NCI-H2196 (cell line): ENCODE data around the gene MUC5B.
A peak's percentile ranks its signal among the peaks of the same experiment; 100 is the strongest.

ENCODE experiments used
- DNase-seq: peaks from one replicate; lab custom pipeline; 2025; ENCODE audit not compliant: unreplicated experiment; lab: John Stamatoyannopoulos, UW

The MUC5B gene

DNA sequence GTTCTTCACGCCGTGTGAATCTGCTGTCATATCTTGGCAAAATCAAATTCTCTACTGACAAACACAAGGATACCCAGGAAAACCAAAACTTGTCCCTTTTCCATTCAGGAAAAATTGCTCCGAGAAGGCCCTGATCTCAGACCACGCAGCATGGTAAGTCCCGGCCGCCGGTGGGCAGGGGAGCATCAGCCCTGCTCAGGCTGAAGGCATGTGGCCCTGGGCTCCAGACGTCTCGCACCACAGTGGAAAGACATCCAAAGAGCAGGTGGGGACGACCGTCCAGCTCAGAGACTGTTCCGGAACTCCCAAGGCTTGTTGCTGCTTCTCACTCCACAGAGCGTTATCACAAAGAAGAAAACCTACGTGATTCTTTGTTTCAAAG, 56.8 kb downstream of the MUC5B start:
- no peak for DNase-seq

DNA sequence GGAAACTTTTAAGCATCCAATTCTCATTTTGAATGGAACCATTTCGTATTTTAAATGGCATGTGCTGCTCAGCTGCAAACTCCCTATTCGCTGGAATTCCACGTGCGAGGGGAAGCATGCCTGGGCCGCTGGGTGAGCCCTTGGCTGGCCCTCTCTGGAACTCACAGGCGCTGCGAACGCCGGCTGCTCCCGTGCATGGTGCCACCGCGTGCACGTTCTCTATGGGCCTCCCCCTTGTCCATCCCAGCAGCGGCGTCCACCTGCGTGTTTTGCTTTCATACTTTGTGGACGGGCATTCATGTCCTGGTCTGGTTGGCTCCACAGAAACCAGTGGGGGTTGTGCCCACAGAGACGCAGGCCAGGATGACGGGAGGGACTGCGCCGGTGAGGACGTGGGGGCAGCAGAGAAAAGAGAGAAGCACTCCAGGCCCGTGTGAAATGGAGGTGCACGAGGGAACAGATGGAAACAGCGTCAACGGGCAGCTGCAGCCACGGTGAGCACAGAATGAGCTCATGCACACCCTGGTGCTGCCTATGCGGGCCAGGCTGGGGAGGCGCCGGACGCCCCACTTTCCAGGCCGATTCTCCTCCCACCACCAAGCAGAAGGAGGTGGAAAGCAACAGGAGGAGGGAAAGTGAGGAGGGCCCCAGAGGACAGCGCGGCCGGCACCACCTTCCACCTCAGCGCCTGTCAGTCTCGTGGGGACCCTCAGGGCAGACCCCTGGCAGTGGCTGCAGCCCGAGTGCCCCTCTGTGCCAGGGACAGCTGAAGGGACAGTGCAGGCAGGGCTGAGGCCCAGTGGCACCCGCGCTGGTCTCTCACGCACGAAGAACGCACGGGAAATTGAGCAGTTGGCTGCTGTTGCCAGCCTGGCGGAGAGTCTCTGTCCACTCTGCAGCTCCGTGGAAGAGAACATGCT, 57.5 kb downstream of the MUC5B start:
- no peak for DNase-seq

DNA sequence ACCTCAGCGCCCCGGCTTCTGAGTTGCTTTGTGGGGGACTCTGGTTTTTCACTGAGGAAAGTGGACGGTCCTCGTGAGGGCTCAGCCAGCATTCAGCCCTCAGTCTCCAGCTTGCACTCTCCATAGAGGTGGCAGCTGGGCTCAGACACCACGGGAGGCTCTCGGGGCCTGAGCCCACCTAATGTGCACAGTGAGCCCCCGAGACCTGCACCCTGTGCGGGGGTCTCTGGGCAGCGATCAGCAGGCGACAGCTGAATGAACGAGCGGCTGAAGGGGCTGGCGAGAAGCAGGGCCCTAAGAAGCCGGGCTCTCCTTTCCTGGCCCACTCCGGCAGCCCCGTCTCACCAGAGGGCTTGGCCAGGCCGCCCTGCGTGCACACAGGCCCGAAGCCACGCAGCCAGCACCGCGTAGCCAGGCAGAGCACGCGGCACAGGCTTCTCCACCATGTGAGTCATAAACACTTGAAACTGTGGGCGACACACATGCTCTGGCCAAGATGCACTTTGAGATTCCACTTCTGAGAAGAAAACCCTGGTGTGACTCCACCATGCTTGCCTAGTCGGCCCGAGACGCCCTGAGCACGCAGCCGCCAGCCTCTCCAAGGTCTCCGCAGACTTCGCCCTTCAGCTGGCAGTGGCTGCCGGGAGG, 58.6 kb downstream of the MUC5B start:
- no peak for DNase-seq

DNA sequence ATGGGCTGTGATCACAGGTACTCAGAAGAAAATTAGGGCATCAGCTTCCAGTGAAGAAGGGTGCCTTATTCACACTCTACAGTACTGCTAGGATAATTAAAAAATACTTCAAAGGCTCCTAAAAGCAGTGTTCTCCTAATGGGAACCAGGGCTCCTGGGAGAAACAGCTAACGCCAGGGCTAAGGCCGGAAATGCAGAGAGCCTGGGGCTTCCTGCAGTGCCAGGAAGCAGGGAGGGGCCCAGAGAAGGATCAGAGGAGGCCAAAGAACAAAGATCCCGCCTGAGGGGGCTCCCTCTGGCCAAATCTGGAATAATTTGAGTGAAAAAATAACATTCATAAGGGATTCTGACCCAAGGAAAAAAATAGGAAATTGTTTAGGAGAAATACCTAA, 59.1 kb downstream of the MUC5B start:
- no peak for DNase-seq

DNA sequence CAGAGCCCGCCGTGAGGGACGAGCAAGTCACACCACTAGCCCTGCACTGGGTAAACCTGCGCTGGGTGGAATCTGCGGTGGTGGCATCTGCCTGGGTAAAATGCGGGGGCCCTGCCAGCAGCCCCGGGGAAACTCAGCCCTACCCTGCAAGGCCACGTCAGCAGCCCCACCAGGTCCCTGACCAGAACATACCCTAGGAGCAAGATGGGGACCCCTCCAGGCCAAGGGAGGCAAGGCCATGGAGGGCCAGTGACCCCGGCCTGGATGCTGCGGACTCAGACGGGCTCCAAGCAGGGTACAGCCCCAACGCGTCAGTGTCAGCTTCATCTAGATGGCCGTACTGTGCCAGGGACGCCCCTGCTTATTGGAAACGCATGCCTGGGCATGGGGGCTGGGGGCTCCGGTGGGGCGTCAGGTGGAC, 60.2 kb downstream of the MUC5B start:
- no peak for DNase-seq

DNA sequence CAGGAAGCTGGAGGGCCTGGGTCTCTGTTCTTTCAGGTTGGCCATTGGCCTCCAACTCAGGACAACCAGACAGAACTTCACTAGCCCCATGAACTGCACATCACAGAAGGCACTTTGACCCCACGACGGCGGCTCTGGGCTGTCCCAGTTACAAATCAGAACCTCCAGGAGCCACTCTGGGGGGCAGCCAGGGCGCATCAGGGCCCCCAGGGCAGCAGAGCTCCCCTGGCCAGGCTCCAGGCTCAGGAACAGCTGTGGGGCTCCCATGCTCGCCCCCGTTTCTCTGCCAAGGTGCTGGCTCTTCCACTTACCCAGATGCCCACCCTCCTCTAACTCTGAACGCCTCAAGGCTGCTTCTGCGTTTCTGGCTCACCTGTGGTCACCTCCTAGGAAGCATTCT, 61.0 kb downstream of the MUC5B start:
- DNase-seq: no peak

DNA sequence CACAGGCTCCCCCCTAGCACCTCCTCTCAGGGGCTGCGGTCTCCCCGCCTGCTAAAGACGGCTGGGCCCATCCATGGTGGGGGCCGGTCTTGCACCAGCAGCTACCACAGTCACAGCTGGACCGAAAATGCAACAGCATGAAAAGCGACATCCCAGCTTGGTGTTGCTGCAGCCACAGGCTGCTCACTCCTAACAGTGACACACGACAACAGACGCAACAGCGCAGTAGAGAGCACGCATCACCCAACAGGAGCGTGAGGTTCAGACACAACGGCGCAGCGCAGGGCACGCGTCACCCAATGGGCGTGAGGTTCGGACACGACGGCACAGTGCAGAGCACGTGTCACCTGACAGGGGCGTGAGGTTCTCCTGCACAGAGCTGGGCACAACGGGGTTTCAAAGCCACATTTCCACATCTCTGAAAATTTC, 62.5 kb downstream of the MUC5B start:
- DNase-seq: no peak

DNA sequence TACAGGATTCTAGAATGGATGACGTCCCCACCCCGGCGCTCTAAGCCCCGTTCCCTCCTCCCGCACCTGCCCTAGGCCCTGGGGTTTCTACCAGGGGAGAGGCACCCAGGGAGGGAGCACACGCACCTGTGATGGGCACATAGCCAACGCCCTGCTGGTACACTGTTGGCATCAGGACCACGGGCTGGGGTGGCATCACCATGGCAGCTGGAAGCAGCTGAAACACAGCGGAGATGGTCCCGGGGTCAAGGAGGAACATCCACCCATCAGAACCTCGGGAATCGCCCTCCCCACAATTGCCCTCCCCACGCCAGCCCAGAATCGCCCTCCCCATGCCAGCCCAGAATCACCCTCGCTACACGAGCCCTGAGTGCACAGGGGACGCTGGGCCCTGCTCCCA, 63.0 kb downstream of the MUC5B start:
- no peak for DNase-seq

DNA sequence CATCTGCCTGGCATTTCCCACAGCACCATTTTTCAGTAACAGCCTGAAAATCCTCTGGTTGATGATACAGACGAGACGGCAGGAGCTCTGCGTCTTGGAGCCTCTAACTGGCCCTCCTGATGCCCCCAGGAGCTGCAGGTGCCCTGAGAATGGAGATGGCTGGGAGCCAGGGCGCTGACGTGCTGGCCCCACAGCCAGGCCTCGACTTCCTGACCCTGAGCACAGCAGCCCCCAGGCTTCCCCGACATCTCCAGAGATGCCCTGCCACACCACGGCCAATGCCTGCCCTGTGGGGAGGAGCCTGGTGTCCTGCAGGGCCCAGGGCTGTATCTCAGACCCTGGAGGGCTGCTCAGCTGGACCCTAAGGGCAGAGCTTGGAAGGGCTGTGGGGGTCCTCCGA, 65.1 kb downstream of the MUC5B start:
- no peak for DNase-seq

DNA sequence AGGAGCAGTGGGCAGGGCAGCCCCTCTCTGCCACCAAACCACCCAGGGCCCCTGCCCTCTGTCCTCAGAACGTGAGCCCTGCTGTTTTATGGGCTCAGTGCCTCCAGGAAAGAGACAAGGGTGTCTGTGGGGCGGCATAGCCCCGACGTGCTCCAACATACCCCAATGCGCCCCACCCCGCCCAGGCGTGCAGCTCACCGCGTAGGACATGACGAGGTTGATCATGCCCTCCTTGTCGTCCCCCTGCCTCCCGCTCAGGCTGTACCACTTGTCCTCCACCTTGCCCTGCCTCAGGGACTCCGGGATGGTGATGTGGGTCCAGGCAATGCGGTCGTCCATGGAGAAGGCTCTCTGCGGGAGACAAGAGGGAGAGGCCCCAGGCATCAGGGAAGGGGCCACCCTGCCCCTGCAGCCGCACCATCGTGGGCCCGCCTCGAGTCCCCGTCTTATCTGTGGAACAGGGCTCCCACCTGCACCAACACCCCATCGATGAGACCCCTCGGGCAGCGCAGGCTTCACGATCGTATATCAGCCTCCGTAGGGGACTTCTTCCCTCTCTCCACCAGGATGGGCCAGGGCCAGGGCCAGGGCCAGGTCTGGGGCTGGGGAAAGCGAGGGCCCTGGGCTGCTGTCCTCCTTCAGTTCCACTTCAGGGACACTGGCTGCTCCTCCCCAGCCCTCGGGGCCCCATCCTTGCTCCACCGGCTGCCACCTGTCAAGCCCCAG, 65.7 kb downstream of the MUC5B start:
- DNase-seq: no peak

DNA sequence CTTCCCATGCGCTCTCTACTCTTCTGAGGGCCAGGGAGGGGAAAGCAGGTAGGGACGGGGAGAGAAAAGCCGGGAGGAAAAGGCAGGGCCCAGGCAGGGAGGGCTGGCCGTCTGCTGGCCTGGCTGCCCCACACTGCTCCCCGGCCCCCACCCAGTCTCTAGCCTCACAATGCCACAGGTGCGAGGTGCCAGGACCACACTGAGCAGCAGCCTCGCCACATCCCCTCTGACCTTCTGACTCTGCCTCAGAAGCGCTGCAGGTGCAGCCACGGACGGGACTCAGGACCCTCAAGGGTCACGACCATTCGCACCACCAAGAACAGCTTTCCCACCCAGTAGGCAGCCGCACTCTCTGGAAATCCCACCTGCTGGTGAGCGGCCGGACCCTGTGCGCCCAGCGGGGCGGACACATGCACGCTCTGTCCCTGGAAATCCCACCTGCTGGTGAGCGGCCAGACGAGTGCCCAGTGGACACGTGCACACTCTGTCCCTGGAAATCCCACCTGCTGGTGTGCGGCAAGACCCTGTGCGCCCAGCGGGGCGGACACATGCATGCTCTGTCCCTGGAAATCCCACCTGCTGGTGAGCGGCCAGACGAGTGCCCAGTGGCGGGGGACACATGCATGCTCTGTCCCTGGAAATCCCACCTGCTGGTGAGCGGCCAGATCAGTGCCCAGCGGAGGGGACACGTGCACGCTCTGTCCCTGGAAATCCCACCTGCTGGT, 66.5 kb downstream of the MUC5B start:
- DNase-seq: no peak

DNA sequence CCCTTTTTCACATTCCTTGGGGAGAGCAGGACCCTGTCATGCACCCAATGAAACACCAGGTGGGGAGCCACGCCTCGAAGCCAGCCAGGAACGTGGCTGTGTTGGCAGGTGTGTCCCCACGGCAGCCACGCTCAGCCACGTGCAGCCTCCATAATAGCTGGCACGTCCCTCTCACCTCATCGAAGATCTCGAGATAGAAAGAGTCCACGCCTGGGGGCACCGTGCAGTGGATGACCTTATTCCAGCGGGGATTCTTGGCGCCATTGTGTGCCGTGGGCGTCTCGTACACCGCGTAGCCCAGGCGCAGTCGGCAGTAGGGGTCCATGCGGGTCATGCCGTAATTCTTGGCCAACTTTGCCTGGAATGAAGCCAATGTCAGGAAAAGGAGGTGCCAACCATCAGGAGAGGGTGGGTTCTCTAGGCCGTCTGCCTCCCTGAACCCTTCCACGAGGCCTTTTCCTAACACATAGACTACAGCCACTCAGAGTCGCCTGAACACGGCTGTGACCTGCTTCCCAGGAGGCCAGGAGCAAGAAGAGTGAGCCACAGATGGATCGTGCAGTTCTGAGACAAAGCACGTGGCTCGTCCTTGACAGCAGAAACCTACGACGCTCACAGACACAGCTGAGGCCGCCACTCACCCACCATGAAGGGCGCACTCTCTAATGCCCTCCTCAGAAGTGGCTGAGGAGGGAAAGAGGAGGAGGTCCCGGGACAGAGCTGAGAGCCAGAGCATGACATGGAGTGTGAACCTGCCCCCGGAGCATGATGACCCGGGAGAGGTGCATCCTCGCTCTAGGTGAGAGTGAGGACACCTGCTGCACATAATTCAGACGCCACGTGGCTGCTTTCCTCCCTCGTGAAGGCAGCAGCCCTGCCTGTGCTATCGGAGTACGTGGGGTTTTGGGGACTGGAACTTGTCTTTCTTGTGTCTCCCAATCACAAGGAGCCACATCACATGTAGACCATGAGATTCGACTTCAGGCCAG, 67.5 kb downstream of the MUC5B start:
- no peak for DNase-seq

DNA sequence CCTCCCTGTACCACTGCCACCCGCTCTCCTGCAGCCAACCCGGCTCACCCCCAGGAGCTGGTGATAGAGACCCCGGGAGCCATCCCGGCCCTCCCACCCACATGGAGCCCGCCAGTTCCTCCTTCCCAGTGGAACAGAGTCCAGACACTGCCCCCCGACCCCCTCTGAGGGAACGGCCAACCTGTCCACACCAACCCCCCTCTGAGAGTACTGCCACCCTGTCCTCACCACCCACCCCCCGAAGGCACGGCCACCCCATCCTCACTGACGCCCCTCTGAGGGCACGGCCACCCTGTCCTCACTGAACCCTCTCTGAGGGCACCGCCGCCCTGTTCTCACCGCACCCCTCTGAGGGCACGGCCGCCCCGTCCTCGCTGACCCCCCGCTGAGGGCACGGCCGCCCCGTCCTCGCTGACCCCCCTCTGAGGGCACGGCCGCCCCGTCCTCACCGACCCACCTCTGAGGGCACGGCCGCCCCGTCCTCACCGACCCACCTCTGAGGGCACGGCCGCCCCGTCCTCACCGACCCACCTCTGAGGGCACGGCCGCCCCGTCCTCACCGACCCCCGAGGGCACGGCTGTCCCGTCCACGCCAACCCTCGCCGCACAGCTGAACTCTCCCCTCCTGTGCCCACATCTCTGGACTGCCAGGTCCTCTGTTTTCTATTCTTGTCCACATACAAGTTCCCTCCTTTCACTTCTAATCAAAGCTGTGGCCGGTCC, 68.6 kb downstream of the MUC5B start:
- no peak for DNase-seq

DNA sequence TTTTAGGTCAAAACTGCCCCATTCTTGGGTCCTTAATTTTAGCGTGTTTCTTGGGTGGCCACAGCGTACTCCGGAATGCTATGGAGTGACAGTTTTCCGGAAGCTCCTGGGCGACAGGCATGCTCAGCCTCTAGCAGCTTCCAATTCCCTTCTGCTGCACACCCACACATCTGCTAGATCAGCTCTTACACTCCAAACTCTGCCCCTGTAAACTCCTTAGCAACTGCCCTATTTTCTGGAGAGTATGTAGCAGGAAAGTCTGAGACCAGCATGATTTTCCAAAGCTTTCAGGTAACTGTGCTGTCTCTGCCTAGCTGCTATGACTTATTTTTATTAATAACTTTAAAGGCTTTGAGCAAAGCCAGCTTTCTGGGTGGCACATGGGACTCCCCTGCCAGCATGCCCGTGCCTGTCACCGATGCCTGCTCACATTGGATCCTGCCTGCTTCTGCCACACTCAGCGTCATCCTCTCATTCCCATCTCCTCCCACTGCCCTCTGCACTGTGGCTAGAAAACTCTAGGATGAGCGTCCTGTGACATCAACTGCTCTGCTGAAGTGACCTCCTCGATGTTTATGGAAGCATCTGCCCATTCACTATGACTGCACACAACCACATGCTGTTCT, 69.3 kb downstream of the MUC5B start:
- DNase-seq: no peak

DNA sequence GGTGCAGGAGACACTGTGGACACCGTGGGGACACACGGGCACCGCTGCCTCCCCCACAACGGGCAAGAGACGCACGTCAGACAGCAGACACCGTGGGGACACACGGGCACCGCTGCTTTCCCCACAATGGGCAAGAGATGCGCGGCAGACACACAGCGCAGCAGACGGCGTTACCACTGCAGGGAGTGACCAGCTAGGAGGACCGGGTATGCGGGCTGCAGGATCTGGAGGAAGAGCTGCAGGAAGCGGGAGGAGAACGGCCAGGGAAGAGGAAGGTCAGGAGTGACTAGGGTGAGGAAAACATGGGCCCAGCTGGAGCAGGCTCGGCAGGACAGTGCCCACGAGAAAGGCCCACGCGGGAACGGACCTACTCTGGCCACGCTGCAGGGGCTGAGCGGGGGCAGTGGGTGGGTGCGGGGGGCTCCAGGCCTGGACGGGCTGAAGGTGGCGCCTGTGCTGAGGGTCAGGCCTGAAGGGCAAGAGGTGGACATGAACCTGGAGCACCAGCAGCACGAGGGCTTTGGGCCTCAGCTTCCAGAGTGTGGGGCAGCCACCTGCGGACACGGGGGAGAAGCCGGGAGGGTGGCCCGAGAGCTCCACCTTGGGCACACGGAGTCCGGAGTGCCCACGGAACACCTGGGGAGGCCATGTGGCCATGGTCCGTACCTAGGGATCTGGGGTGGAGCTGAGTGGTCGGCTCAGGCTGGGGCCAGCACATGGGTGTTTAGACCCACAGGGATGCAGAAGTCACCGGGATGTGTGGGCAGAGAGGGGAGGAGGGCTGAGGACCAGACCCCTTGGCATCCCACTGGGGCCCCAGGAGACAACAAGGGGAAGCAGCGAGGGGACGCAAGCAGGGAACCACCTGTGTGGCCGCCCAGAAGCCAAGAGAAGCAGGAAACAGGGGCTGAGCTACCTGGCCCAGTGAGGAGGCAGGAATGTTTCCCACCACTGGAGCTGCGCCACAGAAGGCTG, 70.1 kb downstream of the MUC5B start:
- no peak for DNase-seq

DNA sequence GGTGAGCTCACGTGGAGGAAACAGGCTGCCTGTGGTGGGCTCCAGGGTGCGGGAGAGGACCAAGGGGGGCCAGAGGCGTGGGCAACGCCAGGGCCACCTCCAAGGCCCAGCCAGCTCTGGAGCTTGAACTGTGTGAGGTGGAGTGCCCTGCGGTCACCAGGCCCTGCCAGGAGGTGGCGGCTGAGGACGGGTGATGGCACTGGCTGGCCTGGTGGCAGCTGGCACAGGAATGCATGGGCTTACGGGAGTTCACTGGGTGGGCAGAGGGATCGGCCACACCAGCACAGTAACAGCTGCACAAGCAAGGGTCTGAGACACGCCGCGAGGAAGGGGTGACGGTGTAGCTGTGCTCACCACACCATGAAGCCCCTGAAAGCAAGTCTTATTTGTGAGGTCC, 70.8 kb downstream of the MUC5B start:
- peak; percentile 31 for DNase-seq

DNA sequence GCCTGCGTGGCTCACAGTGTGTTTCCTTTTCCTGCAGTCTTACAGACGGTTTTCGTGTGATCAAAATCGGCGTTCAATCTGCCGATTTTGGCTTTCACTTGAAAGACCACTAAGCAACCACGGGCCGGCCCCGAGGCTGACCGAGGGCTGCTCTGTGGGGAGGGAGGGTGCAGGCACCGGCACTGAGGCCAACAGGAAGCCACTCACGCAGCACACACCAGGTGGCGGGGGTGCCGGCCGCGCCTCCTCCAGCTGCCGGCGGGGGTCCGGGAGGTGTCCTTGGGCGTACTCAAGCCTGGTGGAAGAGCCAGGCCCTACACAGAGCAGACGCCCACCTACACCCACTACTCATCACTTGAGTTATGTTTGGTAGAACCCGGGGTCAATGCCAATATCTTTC, 72.2 kb downstream of the MUC5B start:
- DNase-seq: no peak

DNA sequence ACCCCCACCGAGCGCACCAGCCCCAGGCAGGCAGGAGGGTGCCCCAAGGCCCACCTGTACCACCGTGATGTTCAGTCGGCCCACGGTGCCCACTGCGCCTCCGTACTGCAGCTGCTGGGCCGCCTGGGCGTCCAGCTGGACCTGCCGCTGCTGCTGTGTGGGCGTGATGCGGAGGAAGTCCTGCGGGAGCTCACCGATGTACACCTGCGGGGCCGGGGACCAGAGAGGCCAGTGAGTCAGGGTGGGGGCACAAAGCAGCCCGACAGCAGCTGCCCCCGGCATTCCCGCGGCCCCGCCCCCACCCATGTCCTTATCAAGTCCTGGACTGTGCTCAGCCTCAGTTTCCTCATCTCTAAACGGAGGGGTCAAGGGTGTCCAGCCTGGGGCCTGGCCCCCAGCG, 72.7 kb downstream of the MUC5B start:
- DNase-seq: no peak
